Suppressor macrophage treated with lipopolysaccharide for 1 hour (primary cell): ENCODE measurements around the gene TEX28.
"Not testable (repeated sequence)": the region's sequence is repeated elsewhere in the genome, so short reads cannot be mapped to it uniquely, and the experiment has no call there.

Experiments used
- DNase-seq, 3 donors: peaks; one replicate each; pipeline ENCODE4 v3.0.0-alpha.2; 2020 to 2022

TEX28 gene

GRCh38 chrX:154294791-154295574 is at the start of gene TEX28:
Gene TEX28 (minus strand): TSS chrX:154295124. CDS start chrX:154292117, 3,007 bp downstream.
- DNase-seq = no peak

- DNase-seq = not testable (repeated sequence)
Measured at GRCh38 chrX:154343620-154344019, 48.7 kb upstream of the TEX28 start.

GRCh38 chrX:154343063-154343462 is 48.1 kb upstream of the TEX28 start:
- not testable (repeated sequence) for DNase-seq

- DNase-seq = not testable (repeated sequence)
Measured at GRCh38 chrX:154341399-154342298, 46.7 kb upstream of the TEX28 start.

- peak; percentile 73 to 78 (median 73) for DNase-seq
Measured at GRCh38 chrX:154334496-154334895, 39.6 kb upstream of the TEX28 start.

- DNase-seq = peak; percentile 41 to 54 (median 52)
Measured at GRCh38 chrX:154333837-154334271, 38.9 kb upstream of the TEX28 start.

GRCh38 chrX:154333116-154333515 is 38.2 kb upstream of the TEX28 start:
- no peak for DNase-seq

GRCh38 chrX:154332561-154332960 is 37.6 kb upstream of the TEX28 start:
- DNase-seq = no peak

- DNase-seq = no peak
Measured at GRCh38 chrX:154329294-154329693, 34.4 kb upstream of the TEX28 start.

GRCh38 chrX:154328646-154329045 is 33.7 kb upstream of the TEX28 start:
- DNase-seq = no peak

- peak in 1 of 3 donors; percentile 21 for DNase-seq
Measured at GRCh38 chrX:154327038-154327820, 32.3 kb upstream of the TEX28 start.

GRCh38 chrX:154325541-154325940 is 30.6 kb upstream of the TEX28 start:
- no peak for DNase-seq

GRCh38 chrX:154323537-154323936 is 28.6 kb upstream of the TEX28 start:
- no peak for DNase-seq

- no peak for DNase-seq
Measured at GRCh38 chrX:154322890-154323289, 28.0 kb upstream of the TEX28 start.

GRCh38 chrX:154321594-154321993 is 26.7 kb upstream of the TEX28 start:
- no peak for DNase-seq

GRCh38 chrX:154321152-154321551 is 26.2 kb upstream of the TEX28 start:
- no peak for DNase-seq

- DNase-seq = no peak
Measured at GRCh38 chrX:154320406-154320805, 25.5 kb upstream of the TEX28 start.

GRCh38 chrX:154317391-154317995 is 22.6 kb upstream of the TEX28 start:
- DNase-seq = peak; percentile 24 to 41 (median 36)

GRCh38 chrX:154315416-154315815 is 20.5 kb upstream of the TEX28 start:
- no peak for DNase-seq

GRCh38 chrX:154313147-154313546 is 18.2 kb upstream of the TEX28 start:
- no peak for DNase-seq

- no peak for DNase-seq
Measured at GRCh38 chrX:154312116-154312515, 17.2 kb upstream of the TEX28 start.
